Measurements from ENCODE around the gene TMEM132A.
A peak's percentile ranks its signal among the peaks of the same experiment; 100 is the strongest.

DNA sequence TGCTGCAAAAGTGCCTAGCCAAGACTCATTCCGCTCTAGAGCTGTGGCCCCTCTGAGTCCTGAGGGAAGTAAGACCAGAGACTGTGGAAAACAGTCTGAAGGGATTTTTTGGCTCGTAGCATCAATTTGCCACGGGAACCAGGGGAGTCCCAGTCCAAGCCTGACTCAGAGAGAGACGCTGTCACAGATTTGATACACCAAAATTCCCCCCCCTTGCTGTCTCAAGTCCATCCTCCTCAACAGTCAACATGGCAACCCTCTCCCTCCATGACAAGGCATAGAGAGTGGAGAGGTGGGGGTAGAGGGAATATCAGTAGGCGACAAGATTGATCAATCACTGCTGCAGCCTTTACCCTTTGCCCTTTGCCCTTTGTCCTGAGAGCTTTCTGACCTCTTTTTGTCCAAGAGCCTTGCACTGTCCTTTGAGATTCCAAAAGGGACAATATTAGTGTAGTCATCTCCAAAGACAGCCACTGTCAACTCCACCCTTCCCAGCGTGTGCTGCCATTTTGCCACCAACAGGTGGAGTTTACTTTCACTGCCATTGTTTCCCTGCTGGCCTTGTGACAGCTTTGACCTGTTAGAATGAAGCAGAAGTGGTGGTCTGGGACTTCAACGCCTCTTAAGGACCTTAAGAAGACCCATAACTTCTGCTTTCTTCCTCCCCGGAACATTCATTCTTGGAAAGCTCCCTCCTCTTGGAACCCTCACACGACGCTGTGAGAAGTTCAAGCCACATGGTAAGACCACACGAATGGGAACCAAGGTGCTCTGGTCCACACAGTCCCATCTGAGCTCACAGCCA is 20.4 kb downstream of the TMEM132A start:
- TF ChIP-seq, protein P1, sequence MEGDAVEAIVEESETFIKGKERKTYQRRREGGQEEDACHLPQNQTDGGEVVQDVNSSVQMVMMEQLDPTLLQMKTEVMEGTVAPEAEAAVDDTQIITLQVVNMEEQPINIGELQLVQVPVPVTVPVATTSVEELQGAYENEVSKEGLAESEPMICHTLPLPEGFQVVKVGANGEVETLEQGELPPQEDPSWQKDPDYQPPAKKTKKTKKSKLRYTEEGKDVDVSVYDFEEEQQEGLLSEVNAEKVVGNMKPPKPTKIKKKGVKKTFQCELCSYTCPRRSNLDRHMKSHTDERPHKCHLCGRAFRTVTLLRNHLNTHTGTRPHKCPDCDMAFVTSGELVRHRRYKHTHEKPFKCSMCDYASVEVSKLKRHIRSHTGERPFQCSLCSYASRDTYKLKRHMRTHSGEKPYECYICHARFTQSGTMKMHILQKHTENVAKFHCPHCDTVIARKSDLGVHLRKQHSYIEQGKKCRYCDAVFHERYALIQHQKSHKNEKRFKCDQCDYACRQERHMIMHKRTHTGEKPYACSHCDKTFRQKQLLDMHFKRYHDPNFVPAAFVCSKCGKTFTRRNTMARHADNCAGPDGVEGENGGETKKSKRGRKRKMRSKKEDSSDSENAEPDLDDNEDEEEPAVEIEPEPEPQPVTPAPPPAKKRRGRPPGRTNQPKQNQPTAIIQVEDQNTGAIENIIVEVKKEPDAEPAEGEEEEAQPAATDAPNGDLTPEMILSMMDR (IDR thresholded peaks at IDR 0.05; ENCODE audit: low read depth, low read length, missing input control), result peak; percentile 14
- TF ChIP-seq, protein P2, sequence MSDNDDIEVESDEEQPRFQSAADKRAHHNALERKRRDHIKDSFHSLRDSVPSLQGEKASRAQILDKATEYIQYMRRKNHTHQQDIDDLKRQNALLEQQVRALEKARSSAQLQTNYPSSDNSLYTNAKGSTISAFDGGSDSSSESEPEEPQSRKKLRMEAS (IDR thresholded peaks at IDR 0.05), result no peak
- TF ChIP-seq TAF1 (conservative IDR thresholded peaks at IDR 0.05) (no peak), GABPA (IDR thresholded peaks at IDR 0.05 in 1 of 2, conservative IDR thresholded peaks at IDR 0.05 in 1 of 2) (no peak), YY1 (IDR thresholded peaks at IDR 0.05) (no peak), SP1 (IDR thresholded peaks at IDR 0.05) (no peak), EGR1 (IDR thresholded peaks at IDR 0.05; ENCODE audit: low read depth in 2 of 2) (no peak), HNF4A (conservative IDR thresholded peaks at IDR 0.05) (peak; percentile 6 to 60)
- TF ChIP-seq, protein P3, sequence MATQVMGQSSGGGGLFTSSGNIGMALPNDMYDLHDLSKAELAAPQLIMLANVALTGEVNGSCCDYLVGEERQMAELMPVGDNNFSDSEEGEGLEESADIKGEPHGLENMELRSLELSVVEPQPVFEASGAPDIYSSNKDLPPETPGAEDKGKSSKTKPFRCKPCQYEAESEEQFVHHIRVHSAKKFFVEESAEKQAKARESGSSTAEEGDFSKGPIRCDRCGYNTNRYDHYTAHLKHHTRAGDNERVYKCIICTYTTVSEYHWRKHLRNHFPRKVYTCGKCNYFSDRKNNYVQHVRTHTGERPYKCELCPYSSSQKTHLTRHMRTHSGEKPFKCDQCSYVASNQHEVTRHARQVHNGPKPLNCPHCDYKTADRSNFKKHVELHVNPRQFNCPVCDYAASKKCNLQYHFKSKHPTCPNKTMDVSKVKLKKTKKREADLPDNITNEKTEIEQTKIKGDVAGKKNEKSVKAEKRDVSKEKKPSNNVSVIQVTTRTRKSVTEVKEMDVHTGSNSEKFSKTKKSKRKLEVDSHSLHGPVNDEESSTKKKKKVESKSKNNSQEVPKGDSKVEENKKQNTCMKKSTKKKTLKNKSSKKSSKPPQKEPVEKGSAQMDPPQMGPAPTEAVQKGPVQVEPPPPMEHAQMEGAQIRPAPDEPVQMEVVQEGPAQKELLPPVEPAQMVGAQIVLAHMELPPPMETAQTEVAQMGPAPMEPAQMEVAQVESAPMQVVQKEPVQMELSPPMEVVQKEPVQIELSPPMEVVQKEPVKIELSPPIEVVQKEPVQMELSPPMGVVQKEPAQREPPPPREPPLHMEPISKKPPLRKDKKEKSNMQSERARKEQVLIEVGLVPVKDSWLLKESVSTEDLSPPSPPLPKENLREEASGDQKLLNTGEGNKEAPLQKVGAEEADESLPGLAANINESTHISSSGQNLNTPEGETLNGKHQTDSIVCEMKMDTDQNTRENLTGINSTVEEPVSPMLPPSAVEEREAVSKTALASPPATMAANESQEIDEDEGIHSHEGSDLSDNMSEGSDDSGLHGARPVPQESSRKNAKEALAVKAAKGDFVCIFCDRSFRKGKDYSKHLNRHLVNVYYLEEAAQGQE (IDR thresholded peaks at IDR 0.05), result no peak
